ENCODE data around the gene OR12D1. TPM values are rescaled to one million over a fixed set of nuclear protein-coding genes. Genes with fewer than 3 reads are reported as not detected.

Gene OR12D1
- total and polyA plus RNA-seq, 9 of the 15 experiments (the other 6 are each of a cell fraction or from before 2014, with no cell fraction given): not detected

- H3K4me1 ChIP-seq (replicated peaks in 1 of 2; ENCODE audit: control insufficient read depth in 2 of 2, insufficient read depth in 2 of 2, low read length in 2 of 2): no peaks in the 10 kb centered on the region
- no peak overlapping the region for H3K9ac ChIP-seq (ENCODE audit: insufficient read depth in 1 of 2, low read depth in 2 of 2, low read length in 2 of 2)
- in situ Hi-C loops (cut with MboI) (no loop called here), intact Hi-C loops (cut with micrococcal nuclease) (no loop called here)
- WGBS (ENCODE audit: insufficient coverage, low coverage, missing lambda C conversion rate): 0% methylated on average over 3 of the region's 3 CpGs
- BruUV-seq (replicated peaks): no TSS peak
- H3K4me2 ChIP-seq (ENCODE audit: insufficient read depth, low read length): no peak overlapping the region
- H3K9me3 ChIP-seq (replicated peaks; ENCODE audit: control insufficient read depth, insufficient read depth, low read depth, low read length): no peaks in the 10 kb centered on the region
- FAIRE-seq (peak; percentile 40), ATAC-seq (peak; percentile 76), DNase-seq (ENCODE audit: extremely low read depth in 1 of 4, low spot score in 3 of 4) (peak in 1 of 4 experiments; percentile 23)
- no peaks in the 10 kb centered on the region for H4K20me1 ChIP-seq (replicated peaks; ENCODE audit: control insufficient read depth, insufficient read depth, low read length)
- no peak overlapping the region for H3K27ac ChIP-seq (ENCODE audit: extremely low read depth, low read depth, low read length)
- POLR2A ChIA-PET: interaction anchor here (0.8 to 0.9 kb wide), 2 partner anchors 41 to 102 kb away, joined by 3 read pairs; no protein-coding TSS in a partner anchor
- TF ChIP-seq CTCF (IDR thresholded peaks at IDR 0.05 in 2 of 3, conservative IDR thresholded peaks at IDR 0.05 in 1 of 3; ENCODE audit: insufficient read depth in 2 of 3, low read depth in 1 of 3, low read length in 3 of 3) (peak; percentile 9 to 28 (median 14); a peak in 2 of 6 replicates), HMGN3 (IDR thresholded peaks at IDR 0.05; ENCODE audit: borderline replicate concordance, extremely low read depth, insufficient read length, low read depth, low read length) (no peak), RAD21 (CRISPR knock-in tag; conservative IDR thresholded peaks at IDR 0.05 in 1 of 2, IDR thresholded peaks at IDR 0.05 in 1 of 2) (peak; percentile 38 to 54; a peak in 3 of 4 replicates)
- H3K4me3 ChIP-seq: no peak overlapping the region
- H3K27me3 ChIP-seq (ENCODE audit: control insufficient read depth in 2 of 2, insufficient read depth in 2 of 2, low read length in 2 of 2): peaks cover 0 to 12% of the 10 kb centered on the region in 2 experiments; a peak in 3 of 5 replicates
- CTCF ChIA-PET (ENCODE audit: low intra/inter-chr PET ratio): interaction anchor here (0.7 kb wide), 1 partner anchor 163 kb away, joined by 3 read pairs; no protein-coding TSS in a partner anchor
- H2AFZ ChIP-seq (ENCODE audit: low read depth, low read length): no peak overlapping the region
- no peaks in the 10 kb centered on the region for H3K36me3 ChIP-seq (ENCODE audit: control insufficient read depth, insufficient read depth, low read length)
- no peaks in the 10 kb centered on the region for H3K79me2 ChIP-seq (ENCODE audit: control insufficient read depth, insufficient read depth, low read length)
- H3K9me1 ChIP-seq (ENCODE audit: control insufficient read depth, insufficient read depth, low read length): no peaks in the 10 kb centered on the region
Measured at GRCh38 chr6:29426654-29427053, 11.9 kb downstream of the OR12D1 start.
